ENCODE data around the gene ATG4C.

DNA sequence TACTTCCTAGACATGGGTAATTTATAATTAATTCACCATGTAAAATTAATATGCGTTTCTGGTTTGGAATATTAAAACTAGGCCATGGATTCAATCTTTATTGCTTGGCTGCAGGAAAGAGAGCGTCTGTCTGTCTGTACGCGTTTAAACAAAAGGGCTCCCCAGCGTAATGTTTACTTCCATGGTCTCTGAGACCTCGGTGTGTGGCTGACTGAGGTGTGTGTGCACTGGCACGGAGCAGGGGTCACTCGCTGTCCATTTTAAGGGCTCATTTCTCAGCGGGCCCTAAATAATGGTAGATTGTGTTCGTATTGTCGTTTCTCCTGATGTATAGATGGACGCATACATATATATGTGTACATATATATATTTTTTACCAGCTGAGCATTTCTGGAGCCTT lies 119.6 kb downstream of the ATG4C start:
- TF ChIP-seq EZH2 (IDR thresholded peaks at IDR 0.05; ENCODE audit: insufficient read depth, poor library complexity, severe bottlenecking) (no peak), EZH2phosphoT487 (IDR thresholded peaks at IDR 0.05; ENCODE audit: insufficient read depth, low read depth) (no peak)

Data from GM23248 (cell line).